ENCODE results near the gene BTLA. TPM values are rescaled to one million over a fixed set of nuclear protein-coding genes. Genes with fewer than 3 reads are reported as not detected.

The BTLA gene
- total RNA-seq, 1 experiment from 2014 or later, result not detected

GRCh38 chr3:112437146-112438022 lies 61.9 kb downstream of the BTLA start:
- Mint-ChIP-seq H3K27me3 (ENCODE audit: insufficient read depth, unreplicated experiment) (no peaks in the 10 kb centered on the region), H3K9me3 (ENCODE audit: unreplicated experiment) (no peaks in the 10 kb centered on the region), H3K36me3 (ENCODE audit: insufficient read depth, unreplicated experiment) (no peaks in the 10 kb centered on the region), H3K4me3 (ENCODE audit: unreplicated experiment) (no peak overlapping the region), H3K4me1 (ENCODE audit: insufficient read depth, unreplicated experiment) (no peaks in the 10 kb centered on the region), H3K27ac (ENCODE audit: low read depth, unreplicated experiment) (no peak overlapping the region)
- peak; percentile 51 for TF ChIP-seq CTCF (IDR thresholded peaks at IDR 0.05; ENCODE audit: unreplicated experiment)
- POLR2A ChIA-PET, result no interaction called here
- CTCF ChIA-PET, result interaction anchor here (0.5 to 2.2 kb wide), 16 partner anchors 9 to 301 kb away, joined by 3 to 10 read pairs (median 4); partner anchors contain the start of gene SLC9C1
- intact Hi-C loops (cut with micrococcal nuclease), result loop anchor here (1.0 to 2.0 kb wide), 3 partner anchors 110 to 301 kb away; no protein-coding TSS in a partner anchor
- peak; percentile 63 for DNase-seq (ENCODE audit: unreplicated experiment)
- BruUV-seq (replicated peaks), result no TSS peak

GRCh38 chr3:112429960-112430359 lies 69.3 kb downstream of the BTLA start:
- H3K4me3 Mint-ChIP-seq (ENCODE audit: unreplicated experiment), result no peak overlapping the region
- no peaks in the 10 kb centered on the region for H3K9me3 Mint-ChIP-seq (ENCODE audit: unreplicated experiment)
- ChIA-PET CTCF (no interaction called here), POLR2A (no interaction called here)
- intact Hi-C loops (cut with micrococcal nuclease), result no loop called here
- no peak for DNase-seq (ENCODE audit: unreplicated experiment)
- H3K4me1 Mint-ChIP-seq (ENCODE audit: insufficient read depth, unreplicated experiment), result no peaks in the 10 kb centered on the region
- no peaks in the 10 kb centered on the region for H3K36me3 Mint-ChIP-seq (ENCODE audit: insufficient read depth, unreplicated experiment)
- BruUV-seq (replicated peaks), result no TSS peak
- no peak overlapping the region for H3K27ac Mint-ChIP-seq (ENCODE audit: low read depth, unreplicated experiment)
- H3K27me3 Mint-ChIP-seq (ENCODE audit: insufficient read depth, unreplicated experiment), result no peaks in the 10 kb centered on the region
- no peak for TF ChIP-seq CTCF (IDR thresholded peaks at IDR 0.05; ENCODE audit: unreplicated experiment)

GRCh38 chr3:112427123-112427522 lies 72.1 kb downstream of the BTLA start:
- ChIA-PET POLR2A (no interaction called here), CTCF (no interaction called here)
- no peak for TF ChIP-seq CTCF (IDR thresholded peaks at IDR 0.05; ENCODE audit: unreplicated experiment)
- no TSS peak for BruUV-seq (replicated peaks)
- Mint-ChIP-seq H3K4me3 (ENCODE audit: unreplicated experiment) (no peak overlapping the region), H3K36me3 (ENCODE audit: insufficient read depth, unreplicated experiment) (no peaks in the 10 kb centered on the region), H3K27ac (ENCODE audit: low read depth, unreplicated experiment) (no peak overlapping the region), H3K27me3 (ENCODE audit: insufficient read depth, unreplicated experiment) (no peaks in the 10 kb centered on the region), H3K4me1 (ENCODE audit: insufficient read depth, unreplicated experiment) (no peaks in the 10 kb centered on the region), H3K9me3 (ENCODE audit: unreplicated experiment) (no peaks in the 10 kb centered on the region)
- intact Hi-C loops (cut with micrococcal nuclease), result no loop called here
- no peak for DNase-seq (ENCODE audit: unreplicated experiment)

- BruUV-seq (replicated peaks), result no TSS peak
- intact Hi-C loops (cut with micrococcal nuclease), result no loop called here
- CTCF ChIA-PET, result no interaction called here
- Mint-ChIP-seq H3K4me3 (ENCODE audit: unreplicated experiment) (no peak overlapping the region), H3K36me3 (ENCODE audit: insufficient read depth, unreplicated experiment) (no peaks in the 10 kb centered on the region), H3K9me3 (ENCODE audit: unreplicated experiment) (no peaks in the 10 kb centered on the region), H3K4me1 (ENCODE audit: insufficient read depth, unreplicated experiment) (no peaks in the 10 kb centered on the region), H3K27me3 (ENCODE audit: insufficient read depth, unreplicated experiment) (no peaks in the 10 kb centered on the region), H3K27ac (ENCODE audit: low read depth, unreplicated experiment) (no peak overlapping the region)
- POLR2A ChIA-PET, result no interaction called here
- TF ChIP-seq CTCF (IDR thresholded peaks at IDR 0.05; ENCODE audit: unreplicated experiment), result no peak
- no peak for DNase-seq (ENCODE audit: unreplicated experiment)
These were observed 73.2 kb downstream of the BTLA start for GRCh38 chr3:112425858-112426750.

Measured in MCF 10A (cell line).